ENCODE data around the gene CEP120.
"Not testable (repeated sequence)": the region's sequence is repeated elsewhere in the genome, so short reads cannot be mapped to it uniquely, and the experiment has no call there.

CEP120 gene

GRCh38 chr5:123423278-123424149 lies at the start of gene CEP120:
TSS of gene CEP120 (minus strand) at chr5:123423403. CDS start at chr5:123422998, 405 bp downstream.
- peak; percentile 99 for DNase-seq (ENCODE audit: low spot score)

DNA sequence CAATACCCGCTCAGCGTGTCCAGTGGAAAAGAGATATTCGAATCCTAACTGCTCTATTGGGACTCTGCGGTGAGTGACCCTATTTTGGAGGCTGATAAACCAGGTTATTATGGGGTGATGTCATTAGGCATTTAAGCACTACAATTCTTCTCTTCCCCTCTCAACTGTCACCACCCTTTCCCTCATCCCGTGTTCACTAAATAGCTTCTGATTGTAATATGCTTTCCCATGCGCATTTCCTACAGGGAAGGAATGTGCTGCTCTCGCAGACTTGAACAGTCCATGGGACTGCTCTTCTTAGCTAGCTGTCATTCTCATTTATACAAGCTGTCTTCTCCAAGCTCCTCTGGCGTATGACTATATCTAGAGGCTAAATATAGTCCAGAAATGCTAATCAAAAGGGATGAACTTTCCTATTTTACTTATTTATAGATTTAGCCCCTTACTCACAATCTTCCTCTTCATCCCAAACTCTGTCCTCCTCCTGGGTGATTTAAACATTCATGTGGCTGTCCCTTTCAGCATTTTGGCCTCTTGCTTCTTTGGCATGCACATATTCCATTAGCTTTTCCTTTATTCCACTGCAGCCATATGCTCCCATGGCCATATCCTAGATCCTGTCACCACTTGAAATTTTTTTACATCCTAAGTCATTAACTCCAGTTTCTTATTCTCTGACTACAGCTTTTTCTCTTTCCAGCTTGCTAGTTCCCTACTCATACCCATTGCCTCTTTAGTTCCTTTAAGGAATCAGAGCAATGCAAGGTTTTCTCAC lies 49.1 kb upstream of the CEP120 start:
- no peak for DNase-seq (ENCODE audit: low spot score)

DNA sequence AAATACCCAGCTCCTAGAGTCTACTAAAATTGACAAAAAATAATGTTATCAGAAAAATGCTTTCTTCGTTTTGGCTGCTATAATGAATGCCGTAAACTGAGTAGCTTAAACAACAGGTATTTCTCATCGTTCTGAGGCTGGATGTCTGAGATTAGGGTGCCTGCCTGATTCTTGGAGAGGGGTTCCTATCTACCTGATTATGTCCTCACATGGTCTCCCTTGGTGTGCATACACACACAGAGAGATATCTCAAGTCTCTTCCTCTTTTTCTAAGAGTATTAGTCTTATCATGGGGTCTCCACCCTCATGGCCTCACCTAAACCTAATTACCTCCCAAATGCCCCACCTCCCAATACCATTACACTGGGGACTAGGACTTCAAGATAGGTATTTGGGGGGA lies 48.2 kb upstream of the CEP120 start:
- DNase-seq (ENCODE audit: low spot score): no peak

- DNase-seq (ENCODE audit: low spot score): not testable (repeated sequence)
Measured at GRCh38 chr5:123466839-123467238, 43.6 kb upstream of the CEP120 start.

GRCh38 chr5:123460296-123460729 lies 37.1 kb upstream of the CEP120 start:
- DNase-seq (ENCODE audit: low spot score): no peak

DNA sequence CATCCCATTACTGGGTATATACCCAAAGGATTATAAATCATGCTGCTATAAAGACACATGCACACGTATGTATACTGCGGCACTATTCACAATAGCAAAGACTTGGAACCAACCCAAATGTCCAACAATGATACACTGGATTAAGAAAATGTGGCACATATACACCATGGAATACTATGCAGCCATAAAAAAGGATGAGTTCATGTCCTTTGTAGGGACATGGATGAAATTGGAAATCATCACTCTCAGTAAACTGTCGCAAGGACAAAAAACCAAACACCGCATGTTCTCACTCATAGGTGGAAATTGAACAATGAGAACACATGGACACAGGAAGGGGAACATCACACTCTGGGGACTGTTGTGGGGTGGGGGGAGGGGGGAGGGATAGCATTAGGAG lies 35.8 kb upstream of the CEP120 start:
- DNase-seq (ENCODE audit: low spot score): not testable (repeated sequence)

GRCh38 chr5:123456242-123456641 lies 33.0 kb upstream of the CEP120 start:
- no peak for DNase-seq (ENCODE audit: low spot score)

DNA sequence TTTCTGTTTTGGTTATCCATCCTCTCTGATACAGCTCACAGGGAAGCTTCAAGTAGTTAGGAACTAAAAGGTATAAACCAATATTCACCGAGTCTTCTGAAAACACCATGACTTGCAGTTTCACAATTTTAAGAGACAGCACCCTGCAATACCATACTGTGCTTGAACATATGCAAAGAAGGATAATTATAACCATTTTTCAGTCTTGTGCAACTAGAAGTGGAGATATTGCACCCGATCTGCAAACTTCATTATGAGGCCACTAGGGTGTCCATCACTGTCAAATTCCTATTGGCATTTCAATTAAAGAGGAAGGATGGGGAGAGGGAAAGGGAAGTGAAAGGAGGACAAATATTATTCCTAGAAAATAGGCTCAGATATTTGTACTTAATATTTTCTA lies 32.4 kb upstream of the CEP120 start:
- DNase-seq (ENCODE audit: low spot score): peak; percentile 51

DNA sequence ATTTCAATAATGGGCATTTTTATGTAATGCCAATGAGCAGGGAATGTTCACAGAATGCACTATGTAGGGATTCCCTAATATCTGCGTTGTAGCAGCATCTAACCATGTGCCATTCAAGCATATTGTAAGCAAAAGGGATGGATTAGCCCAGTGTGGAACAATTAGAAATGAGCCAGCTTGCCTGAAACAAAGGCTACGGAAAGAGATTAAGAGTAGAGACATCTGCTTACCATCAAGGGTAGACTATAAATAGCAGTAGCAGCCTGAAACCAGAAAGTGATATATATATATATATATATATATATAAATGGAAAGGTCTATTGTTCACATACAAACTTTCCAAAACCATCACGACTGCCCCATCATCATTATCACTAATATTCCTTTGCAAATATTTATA lies 31.9 kb upstream of the CEP120 start:
- no peak for DNase-seq (ENCODE audit: low spot score)

- no peak for DNase-seq (ENCODE audit: low spot score)
Measured at GRCh38 chr5:123454259-123454911, 31.2 kb upstream of the CEP120 start.

GRCh38 chr5:123452401-123452800 lies 29.2 kb upstream of the CEP120 start:
- no peak for DNase-seq (ENCODE audit: low spot score)

GRCh38 chr5:123451047-123451446 lies 27.8 kb upstream of the CEP120 start:
- no peak for DNase-seq (ENCODE audit: low spot score)

DNA sequence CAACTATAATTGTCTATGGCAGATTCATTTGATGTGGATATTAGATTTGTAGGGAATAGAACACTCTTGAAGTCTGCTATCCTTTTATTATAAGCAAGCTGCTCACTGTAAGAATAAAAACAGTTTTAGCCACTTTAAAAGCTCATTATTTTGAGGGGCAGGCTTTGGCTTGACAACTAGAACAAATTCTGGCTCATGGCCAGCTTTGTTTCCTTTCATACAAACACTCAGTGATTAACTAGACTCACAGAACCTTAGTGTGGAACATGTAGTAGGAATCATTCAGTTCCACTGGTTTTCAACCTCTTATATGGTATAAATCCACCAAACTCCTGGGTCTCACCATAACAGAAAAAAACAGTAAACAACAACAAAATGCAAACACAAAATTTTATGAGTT lies 27.4 kb upstream of the CEP120 start:
- no peak for DNase-seq (ENCODE audit: low spot score)

GRCh38 chr5:123450114-123450513 lies 26.9 kb upstream of the CEP120 start:
- DNase-seq (ENCODE audit: low spot score): no peak

GRCh38 chr5:123449424-123449974 lies 26.3 kb upstream of the CEP120 start:
- DNase-seq (ENCODE audit: low spot score): no peak

- no peak for DNase-seq (ENCODE audit: low spot score)
Measured at GRCh38 chr5:123448743-123449142, 25.5 kb upstream of the CEP120 start.

DNA sequence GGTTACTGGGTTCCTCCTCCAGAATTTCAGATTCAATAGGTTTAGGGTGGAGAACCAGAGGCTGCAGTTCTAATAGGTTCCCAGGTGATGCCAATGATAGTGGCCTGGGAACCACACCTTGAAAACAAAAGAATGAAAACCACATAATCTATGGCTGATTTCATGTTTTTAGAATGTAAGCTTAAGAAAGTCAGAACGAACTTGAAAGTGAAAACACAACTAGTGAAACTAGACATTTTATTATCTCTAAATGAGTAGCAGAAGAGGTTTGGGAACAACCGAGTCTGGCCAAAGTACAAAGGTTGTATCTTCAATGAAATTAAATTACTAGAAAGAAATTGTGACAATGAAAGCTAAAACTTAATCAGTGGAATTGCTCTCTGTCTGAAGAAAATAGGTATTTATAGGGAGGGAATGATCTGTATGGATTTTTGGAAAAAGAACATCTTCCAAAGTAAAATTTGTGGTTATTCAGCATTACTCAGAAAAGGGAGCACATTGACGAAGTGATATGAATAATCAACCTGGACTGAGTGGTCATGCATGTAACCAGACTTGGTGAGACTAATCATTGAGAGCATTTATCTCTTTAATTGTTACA lies 24.9 kb upstream of the CEP120 start:
- no peak for DNase-seq (ENCODE audit: low spot score)

DNA sequence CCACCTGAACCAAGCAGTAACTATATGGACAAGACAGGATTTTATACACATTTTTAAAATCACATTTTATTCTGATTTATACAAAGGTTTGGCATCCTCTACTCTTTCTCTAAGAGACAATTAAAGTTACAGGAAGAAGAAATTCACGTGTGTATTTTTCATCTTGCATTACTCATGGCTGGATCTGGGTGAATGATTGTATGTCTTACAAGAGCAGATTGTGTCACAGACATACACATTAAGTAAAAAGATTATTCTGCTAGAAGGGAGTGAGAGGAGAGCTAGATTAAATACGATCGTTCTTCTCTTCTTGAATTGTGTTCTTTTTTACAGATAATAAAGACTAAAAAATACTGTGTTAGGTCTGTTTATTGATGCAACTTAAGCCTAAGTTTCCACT lies 20.8 kb upstream of the CEP120 start:
- no peak for DNase-seq (ENCODE audit: low spot score)

DNA sequence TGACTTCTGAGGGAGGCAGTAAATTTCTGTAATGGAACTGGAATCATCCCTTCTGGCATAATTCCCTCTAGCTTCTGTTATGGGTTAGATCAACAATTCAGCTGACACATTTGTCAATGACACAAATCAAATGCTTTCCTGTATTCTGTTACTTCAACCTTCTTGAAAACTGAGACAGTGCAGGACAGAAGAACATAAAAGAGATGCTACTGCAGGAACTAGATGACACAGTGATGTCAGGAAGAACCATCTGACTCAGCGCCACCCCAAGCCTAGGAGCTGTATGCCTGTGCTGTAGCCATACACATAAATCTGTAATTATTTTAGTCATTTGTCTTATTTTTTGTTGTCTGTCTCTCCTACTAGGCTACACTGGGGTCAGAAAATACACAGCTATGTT lies 18.2 kb upstream of the CEP120 start:
- no peak for DNase-seq (ENCODE audit: low spot score)

GRCh38 chr5:123440456-123441181 lies 17.4 kb upstream of the CEP120 start:
- DNase-seq (ENCODE audit: low spot score): no peak

- DNase-seq (ENCODE audit: low spot score): no peak
Measured at GRCh38 chr5:123439709-123440108, 16.5 kb upstream of the CEP120 start.
